ENCODE data around the gene ELOVL1.

Gene ELOVL1

DNA sequence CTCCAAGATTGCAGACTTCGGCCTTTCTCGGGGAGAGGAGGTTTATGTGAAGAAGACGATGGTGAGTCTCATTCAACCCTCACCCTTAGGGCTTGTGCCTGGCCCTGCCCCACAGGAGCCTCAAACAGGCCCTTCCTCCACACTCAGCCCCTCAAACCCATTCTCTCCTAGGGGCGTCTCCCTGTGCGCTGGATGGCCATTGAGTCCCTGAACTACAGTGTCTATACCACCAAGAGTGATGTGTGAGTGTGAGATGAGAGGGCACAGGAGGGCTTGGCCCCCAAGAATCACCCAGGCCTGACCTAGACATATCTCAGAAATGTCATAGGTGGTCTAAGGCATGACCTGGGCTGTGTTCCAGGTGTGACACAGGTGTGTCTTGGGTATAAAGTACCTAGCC is 48.5 kb downstream of the ELOVL1 start:
- FAIRE-seq (no peak), DNase-seq (ENCODE audit: insufficient read length) (no peak)
- TF ChIP-seq POLR2A (IDR thresholded peaks at IDR 0.05; ENCODE audit: low read depth, low read length) (no peak), TAF1 (IDR thresholded peaks at IDR 0.05; ENCODE audit: borderline replicate concordance, low read depth, low read length) (no peak), POLR2AphosphoS5 (IDR thresholded peaks at IDR 0.05; ENCODE audit: low read depth, low read length) (no peak)

DNA sequence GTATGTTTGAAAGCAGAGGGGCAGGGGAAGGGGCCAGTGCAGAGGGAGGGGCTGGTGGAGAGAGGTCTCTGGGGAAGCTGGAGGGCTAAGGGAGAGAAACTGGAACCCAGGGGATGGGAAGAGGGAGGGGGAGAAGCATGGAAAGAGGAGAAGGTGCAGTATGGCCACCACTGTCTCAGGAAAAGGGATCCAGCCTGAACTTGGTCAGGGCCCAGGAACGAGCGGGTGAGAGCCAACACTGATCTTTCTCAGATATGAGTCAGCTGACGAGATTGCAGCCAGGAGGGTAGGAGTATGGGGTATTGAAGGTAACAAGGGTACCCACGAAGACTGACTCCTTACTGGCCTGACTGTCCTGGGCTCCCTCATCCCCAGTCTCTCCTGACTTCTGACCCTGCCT is 49.0 kb downstream of the ELOVL1 start:
- DNase-seq (ENCODE audit: insufficient read length) (no peak), FAIRE-seq (no peak)
- no peak for TF ChIP-seq TAF1 (IDR thresholded peaks at IDR 0.05; ENCODE audit: borderline replicate concordance, low read depth, low read length)
- no peak for TF ChIP-seq POLR2A (IDR thresholded peaks at IDR 0.05; ENCODE audit: low read depth, low read length)

DNA sequence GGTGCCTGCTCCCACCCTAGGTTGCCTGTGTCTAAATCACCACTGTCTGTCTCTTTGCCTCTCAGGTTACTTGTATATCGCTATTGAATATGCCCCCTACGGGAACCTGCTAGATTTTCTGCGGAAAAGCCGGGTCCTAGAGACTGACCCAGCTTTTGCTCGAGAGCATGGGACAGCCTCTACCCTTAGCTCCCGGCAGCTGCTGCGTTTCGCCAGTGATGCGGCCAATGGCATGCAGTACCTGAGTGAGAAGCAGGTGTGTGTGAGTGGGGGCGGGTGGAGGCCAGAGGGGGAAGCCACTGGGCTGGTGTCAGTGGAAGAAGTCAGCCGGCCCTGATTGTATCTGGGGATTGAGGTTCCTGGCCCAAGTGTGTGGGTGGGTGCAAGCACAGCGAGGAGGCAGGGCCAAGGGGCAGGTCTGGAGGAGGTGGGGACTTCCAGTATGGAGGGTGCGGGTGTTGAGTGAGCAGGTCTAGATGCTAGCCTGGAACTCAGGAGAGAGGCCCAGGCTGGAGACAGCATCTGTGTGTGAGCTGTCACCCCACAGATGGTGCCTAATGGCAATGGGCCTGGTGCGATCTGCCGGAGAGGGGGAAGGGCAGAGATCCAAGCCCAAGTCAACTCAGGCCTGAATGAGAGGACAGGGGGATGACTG is 49.9 kb downstream of the ELOVL1 start:
- TF ChIP-seq POLR2AphosphoS5 (IDR thresholded peaks at IDR 0.05; ENCODE audit: low read depth, low read length) (no peak), TAF1 (IDR thresholded peaks at IDR 0.05; ENCODE audit: borderline replicate concordance, low read depth, low read length) (no peak)
- FAIRE-seq (no peak), DNase-seq (ENCODE audit: insufficient read length) (no peak)

- FAIRE-seq (no peak), DNase-seq (ENCODE audit: insufficient read length) (no peak)
- TF ChIP-seq POLR2A (IDR thresholded peaks at IDR 0.05; ENCODE audit: low read depth, low read length) = no peak
- TF ChIP-seq POLR2AphosphoS5 (IDR thresholded peaks at IDR 0.05; ENCODE audit: low read depth, low read length) = no peak
- no peak for TF ChIP-seq TAF1 (IDR thresholded peaks at IDR 0.05; ENCODE audit: borderline replicate concordance, low read depth, low read length)
These were observed 50.9 kb downstream of the ELOVL1 start for GRCh38 chr1:43316738-43317520.

DNA sequence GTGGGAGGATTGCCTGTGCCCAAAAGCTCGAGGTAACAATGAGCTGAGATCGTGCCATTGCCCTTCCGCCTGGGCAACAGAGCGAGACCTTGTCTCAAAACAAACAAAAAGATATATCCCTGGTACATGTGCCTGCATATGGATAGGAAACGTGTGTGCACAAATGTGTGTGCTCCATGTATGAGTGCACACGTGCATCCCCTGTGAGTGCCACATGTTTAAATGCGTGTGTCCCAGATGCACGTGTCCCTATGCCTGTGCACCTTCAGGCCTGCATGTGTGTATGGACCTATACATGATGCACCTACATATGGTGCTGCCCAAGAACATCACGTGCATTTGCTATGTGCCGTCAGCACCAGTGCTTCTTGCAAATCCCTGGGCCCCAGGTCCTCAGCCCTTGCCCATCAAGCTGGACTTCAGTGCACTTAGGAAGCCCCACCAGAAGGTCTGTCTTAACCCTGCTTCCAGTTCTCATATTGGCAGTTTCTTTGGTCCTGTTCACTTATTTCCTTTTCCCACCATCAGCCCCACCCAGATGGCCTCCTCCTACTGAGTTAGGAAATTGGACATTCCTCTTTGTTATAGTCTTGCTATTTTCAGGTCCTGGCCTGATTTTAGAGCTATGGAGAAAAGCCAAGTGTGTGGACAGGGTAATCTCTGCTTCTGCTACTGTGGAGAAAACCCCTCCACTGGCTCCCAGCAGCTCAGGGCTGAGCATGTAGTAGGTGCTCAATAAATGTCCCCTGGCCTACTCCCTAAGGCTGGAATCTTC is 51.7 kb downstream of the ELOVL1 start:
- no peak for FAIRE-seq
- TF ChIP-seq TAF1 (IDR thresholded peaks at IDR 0.05; ENCODE audit: borderline replicate concordance, low read depth, low read length) (no peak), POLR2AphosphoS5 (IDR thresholded peaks at IDR 0.05; ENCODE audit: low read depth, low read length) (no peak), POLR2A (IDR thresholded peaks at IDR 0.05; ENCODE audit: low read depth, low read length) (no peak)
- DNase-seq (ENCODE audit: insufficient read length) = no peak

DNA sequence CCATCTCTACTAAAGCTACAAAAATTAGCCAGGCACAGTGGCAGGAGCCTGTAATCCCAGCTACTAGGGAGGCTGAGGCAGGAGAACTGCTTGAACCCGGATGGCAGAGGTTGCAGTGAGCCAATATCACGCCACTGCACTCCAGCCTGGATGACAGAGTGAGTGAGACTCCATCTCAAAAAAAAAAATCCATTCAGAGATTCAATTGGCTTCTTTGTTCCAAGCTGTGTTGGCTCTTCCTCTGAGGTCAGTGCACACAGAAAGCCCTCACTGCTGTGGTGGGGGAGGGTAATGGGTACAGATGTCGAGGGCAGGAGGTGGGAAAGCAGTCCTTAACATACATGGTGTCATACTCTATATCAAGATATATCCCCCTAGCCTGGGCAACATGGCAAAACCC is 52.3 kb downstream of the ELOVL1 start:
- DNase-seq (ENCODE audit: insufficient read length) = no peak
- TF ChIP-seq POLR2A (IDR thresholded peaks at IDR 0.05; ENCODE audit: low read depth, low read length) = no peak
- no peak for TF ChIP-seq POLR2AphosphoS5 (IDR thresholded peaks at IDR 0.05; ENCODE audit: low read depth, low read length)
- no peak for TF ChIP-seq TAF1 (IDR thresholded peaks at IDR 0.05; ENCODE audit: borderline replicate concordance, low read depth, low read length)
- FAIRE-seq = no peak

DNA sequence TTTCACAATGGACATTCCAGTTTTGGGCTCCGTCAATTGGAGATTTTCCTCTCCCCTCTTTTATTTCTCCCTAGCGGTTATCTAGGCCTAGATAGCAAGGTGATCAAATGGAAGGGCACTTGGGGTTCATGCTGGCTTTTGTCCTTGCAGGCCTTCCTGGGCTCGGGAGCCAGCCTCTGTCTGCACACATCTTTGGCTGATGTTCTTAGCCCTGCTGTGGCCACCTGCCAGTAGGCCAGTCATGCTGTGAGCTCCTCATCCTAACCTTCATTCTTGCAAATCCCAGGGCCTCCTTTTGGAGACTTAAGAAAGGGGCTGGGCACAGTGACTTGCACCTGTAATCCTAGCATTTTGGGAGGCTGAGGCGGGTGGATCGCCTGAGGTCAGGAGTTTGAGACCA is 53.6 kb downstream of the ELOVL1 start:
- DNase-seq (ENCODE audit: insufficient read length) (no peak), FAIRE-seq (no peak)
- TF ChIP-seq POLR2AphosphoS5 (IDR thresholded peaks at IDR 0.05; ENCODE audit: low read depth, low read length) = no peak
- TF ChIP-seq TAF1 (IDR thresholded peaks at IDR 0.05; ENCODE audit: borderline replicate concordance, low read depth, low read length) = no peak
- TF ChIP-seq POLR2A (IDR thresholded peaks at IDR 0.05; ENCODE audit: low read depth, low read length) = no peak

DNA sequence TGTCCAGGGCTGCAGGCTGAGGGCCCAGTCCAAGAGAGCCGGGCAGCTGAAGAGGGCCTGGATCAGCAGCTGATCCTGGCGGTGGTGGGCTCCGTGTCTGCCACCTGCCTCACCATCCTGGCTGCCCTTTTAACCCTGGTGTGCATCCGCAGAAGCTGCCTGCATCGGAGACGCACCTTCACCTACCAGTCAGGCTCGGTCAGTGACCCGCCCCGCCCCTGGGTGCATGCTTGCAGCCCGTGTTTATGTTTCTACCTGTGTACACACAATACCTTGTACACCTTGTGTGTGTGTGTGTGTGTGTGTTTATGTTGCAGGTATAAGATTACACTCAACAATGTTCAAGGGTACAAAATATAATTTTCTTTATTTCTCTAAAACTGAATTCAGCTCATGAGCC is 54.0 kb downstream of the ELOVL1 start:
- no peak for FAIRE-seq
- TF ChIP-seq POLR2AphosphoS5 (IDR thresholded peaks at IDR 0.05; ENCODE audit: low read depth, low read length) (no peak), TAF1 (IDR thresholded peaks at IDR 0.05; ENCODE audit: borderline replicate concordance, low read depth, low read length) (no peak), POLR2A (IDR thresholded peaks at IDR 0.05; ENCODE audit: low read depth, low read length) (no peak)
- DNase-seq (ENCODE audit: insufficient read length) = no peak
